ENCODE measurements around the gene HYI.
A peak's percentile ranks its signal among the peaks of the same experiment; 100 is the strongest.

Gene HYI

DNA sequence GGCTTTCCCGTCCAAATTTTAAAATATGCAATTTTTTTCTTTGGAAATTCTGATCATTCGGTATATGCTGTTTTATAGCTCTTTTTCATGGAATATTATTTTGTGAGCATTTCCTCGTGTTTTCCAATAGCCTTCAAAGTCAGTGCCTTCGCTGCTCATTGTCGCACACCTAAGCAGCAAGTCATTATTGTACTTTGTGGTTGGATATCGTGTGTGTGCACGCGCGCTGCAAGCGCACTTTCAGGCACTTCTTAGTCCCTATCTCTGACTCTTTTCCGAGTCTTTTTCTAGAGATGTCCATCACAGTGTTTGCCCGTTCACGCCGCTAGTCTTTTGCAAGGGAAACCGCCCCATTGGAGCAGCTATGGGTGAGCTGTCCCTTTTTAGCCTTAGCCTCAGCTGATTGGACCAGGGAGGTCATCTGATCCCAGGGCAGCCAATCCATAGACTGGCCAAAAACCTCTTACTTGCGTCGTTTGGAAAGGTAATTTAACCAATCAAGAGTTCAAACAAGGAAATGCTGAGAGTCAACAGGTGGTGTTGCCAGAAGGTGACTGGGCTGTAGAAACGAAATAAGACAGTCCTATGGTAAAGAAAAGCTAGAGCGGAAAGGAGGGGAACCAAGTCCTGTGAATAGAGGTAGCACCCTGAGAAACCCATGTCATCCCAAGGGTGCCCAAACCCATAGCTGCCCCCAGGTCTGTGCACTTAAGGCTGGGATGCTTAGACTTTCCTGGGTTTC lies 710 bp upstream of the HYI start:
- DNase-seq: peak; percentile 80 to 91 (median 89)
- Histone ChIP-seq H3K27me3 (replicated peaks in 2 of 5; ENCODE audit: control insufficient read depth in 4 of 5, insufficient read depth in 5 of 5, low read length in 4 of 5) (no peaks in the 10 kb centered on the region), H3K36me3 (ENCODE audit: control insufficient read depth in 4 of 4, insufficient read depth in 4 of 4, low read length in 3 of 4) (peaks cover 5 to 33% (median 22%) of the 10 kb centered on the region in 4 experiments), H3K27ac (ENCODE audit: insufficient read depth in 1 of 2, low read depth in 1 of 2, low read length in 2 of 2, poor library complexity in 1 of 2, severe bottlenecking in 2 of 2) (peak overlapping the region in 1 of 2 experiments; percentile 59), H3K4me1 (ENCODE audit: control extremely low read depth in 1 of 4, control insufficient read depth in 4 of 4, insufficient read depth in 4 of 4, low read length in 3 of 4) (peaks cover 5 to 22% (median 11%) of the 10 kb centered on the region in 4 experiments), H3K9me3 (ENCODE audit: control extremely low read depth in 1 of 5, control insufficient read depth in 4 of 5, insufficient read depth in 2 of 5, low read depth in 1 of 5, low read length in 4 of 5) (no peaks in the 10 kb centered on the region), H3K4me3 (ENCODE audit: control insufficient read depth in 1 of 7, extremely low read depth in 1 of 7, insufficient read depth in 4 of 7, low read depth in 2 of 7, low read length in 6 of 7) (peak overlapping the region; percentile 35 to 83 (median 67))
- ChIA-PET POLR2A (interaction anchor here (0.6 kb wide), 1 partner anchor 95 kb away, joined by 3 read pairs; no protein-coding TSS in a partner anchor), CTCF (interaction anchor here (1.1 to 1.5 kb wide), 2 partner anchors 28 to 37 kb away, joined by 3 read pairs; no protein-coding TSS in a partner anchor)
- 9% methylated on average over 17 of the region's 19 CpGs for WGBS (ENCODE audit: insufficient coverage)

DNA sequence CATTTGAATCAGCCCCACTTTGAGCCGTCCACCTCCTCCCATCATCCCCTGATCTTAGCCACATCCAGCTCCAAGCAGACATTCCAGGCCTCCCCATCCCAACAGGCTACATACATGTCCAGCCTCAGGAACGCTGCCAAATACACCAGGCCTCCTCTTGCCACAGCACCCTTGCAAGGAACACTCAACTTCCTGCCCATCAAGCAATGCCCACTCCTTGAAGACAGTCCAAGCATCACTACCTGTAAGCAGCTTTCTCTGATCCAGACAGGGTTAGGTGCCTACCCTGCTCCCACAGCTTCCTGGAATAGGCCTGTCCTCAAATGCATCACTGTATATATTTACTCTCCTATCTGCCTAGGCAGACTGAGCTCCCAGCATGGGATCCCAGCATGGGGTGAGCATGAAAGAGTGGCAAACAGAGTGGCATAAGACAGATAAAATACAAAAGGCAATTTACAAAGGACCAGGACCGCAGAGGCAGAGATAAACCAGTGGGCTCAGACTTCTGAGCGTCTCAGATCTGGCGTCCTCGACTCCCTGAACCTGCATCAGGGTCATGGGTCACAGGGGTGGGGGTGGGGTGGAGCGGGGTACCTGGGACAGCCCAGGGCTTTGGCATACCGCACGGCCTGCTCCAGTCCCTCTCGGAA lies 816 bp downstream of the HYI start:
- H3K27ac ChIP-seq (ENCODE audit: insufficient read depth in 1 of 2, low read depth in 1 of 2, low read length in 2 of 2, poor library complexity in 1 of 2, severe bottlenecking in 2 of 2): peak overlapping the region in 1 of 2 experiments; percentile 35
- no peaks in the 10 kb centered on the region for H3K9me3 ChIP-seq (ENCODE audit: control extremely low read depth in 1 of 5, control insufficient read depth in 4 of 5, insufficient read depth in 2 of 5, low read depth in 1 of 5, low read length in 4 of 5)
- ChIA-PET POLR2A (interaction anchor here (0.5 kb wide), 1 partner anchor 302 kb away, joined by 4 read pairs; no protein-coding TSS in a partner anchor), CTCF (no interaction called here)
- peaks cover 5 to 22% (median 11%) of the 10 kb centered on the region in 4 experiments for H3K4me1 ChIP-seq (ENCODE audit: control extremely low read depth in 1 of 4, control insufficient read depth in 4 of 4, insufficient read depth in 4 of 4, low read length in 3 of 4)
- peak overlapping the region in 4 of 7 experiments; percentile 56 to 83 (median 68) for H3K4me3 ChIP-seq (ENCODE audit: control insufficient read depth in 1 of 7, extremely low read depth in 1 of 7, insufficient read depth in 4 of 7, low read depth in 2 of 7, low read length in 6 of 7)
- peaks cover 5 to 49% (median 32%) of the 10 kb centered on the region in 4 experiments for H3K36me3 ChIP-seq (ENCODE audit: control insufficient read depth in 4 of 4, insufficient read depth in 4 of 4, low read length in 3 of 4)
- peak; percentile 17 to 52 (median 37) for DNase-seq
- no peaks in the 10 kb centered on the region for H3K27me3 ChIP-seq (replicated peaks in 2 of 5; ENCODE audit: control insufficient read depth in 4 of 5, insufficient read depth in 5 of 5, low read length in 4 of 5)
- 62% methylated on average over 5 of the region's 10 CpGs for WGBS (ENCODE audit: insufficient coverage)

DNA sequence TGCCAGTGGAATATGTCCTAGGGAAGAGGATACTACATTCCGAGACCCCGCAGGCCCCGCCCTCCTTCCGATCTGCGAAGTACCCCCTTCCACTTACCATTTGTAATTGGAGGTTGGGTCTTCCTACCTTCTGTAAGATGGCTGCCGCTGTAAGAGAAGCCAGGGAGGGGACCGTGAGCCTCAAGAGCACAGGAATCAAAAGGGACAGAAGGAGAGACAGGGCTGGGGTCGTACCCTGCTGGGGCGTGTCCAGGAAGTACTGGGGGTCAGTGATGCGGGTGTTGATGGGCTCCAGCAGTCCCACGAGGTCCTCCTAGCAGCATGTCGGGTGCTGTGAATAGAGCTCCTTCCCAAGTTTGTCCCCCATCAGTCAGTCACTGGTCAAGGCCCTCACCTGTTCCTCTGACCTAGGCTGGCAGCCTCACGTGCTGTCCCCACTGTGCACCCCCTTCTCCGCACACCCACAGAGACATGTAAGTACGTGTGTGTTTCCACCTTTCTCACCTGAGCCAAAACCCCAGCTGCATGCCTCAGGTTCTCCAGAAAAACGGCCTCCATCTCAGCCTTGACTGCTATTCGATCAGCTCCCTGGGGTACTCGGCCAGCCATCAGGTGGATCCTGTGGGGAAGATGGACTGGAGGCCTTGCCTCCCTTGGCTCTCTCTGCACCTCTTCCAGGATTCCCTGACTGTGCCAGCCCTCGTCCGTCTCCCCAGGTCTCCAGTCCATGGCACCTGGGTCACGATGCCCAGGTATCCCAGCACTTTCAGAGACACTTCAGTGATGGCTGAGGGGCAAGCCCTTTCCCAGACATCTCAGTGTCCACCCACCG lies 1.8 kb downstream of the HYI start:
- Histone ChIP-seq H3K4me1 (ENCODE audit: control extremely low read depth in 1 of 4, control insufficient read depth in 4 of 4, insufficient read depth in 4 of 4, low read length in 3 of 4) (peaks cover 5 to 22% (median 11%) of the 10 kb centered on the region in 4 experiments), H3K9me3 (ENCODE audit: control extremely low read depth in 1 of 5, control insufficient read depth in 4 of 5, insufficient read depth in 2 of 5, low read depth in 1 of 5, low read length in 4 of 5) (no peaks in the 10 kb centered on the region), H3K27me3 (replicated peaks in 2 of 5; ENCODE audit: control insufficient read depth in 4 of 5, insufficient read depth in 5 of 5, low read length in 4 of 5) (no peaks in the 10 kb centered on the region), H3K27ac (ENCODE audit: insufficient read depth in 1 of 2, low read depth in 1 of 2, low read length in 2 of 2, poor library complexity in 1 of 2, severe bottlenecking in 2 of 2) (no peak overlapping the region), H3K4me3 (ENCODE audit: control insufficient read depth in 1 of 7, extremely low read depth in 1 of 7, insufficient read depth in 4 of 7, low read depth in 2 of 7, low read length in 6 of 7) (no peak overlapping the region), H3K36me3 (ENCODE audit: control insufficient read depth in 4 of 4, insufficient read depth in 4 of 4, low read length in 3 of 4) (peaks cover 12 to 59% (median 40%) of the 10 kb centered on the region in 4 experiments)
- WGBS (ENCODE audit: insufficient coverage): 95% methylated on average over 19 of the region's 22 CpGs
- no peak for DNase-seq
- ChIA-PET POLR2A (interaction anchor here (0.6 kb wide), 1 partner anchor 71 kb away, joined by 3 read pairs; no protein-coding TSS in a partner anchor), CTCF (no interaction called here)

DNA sequence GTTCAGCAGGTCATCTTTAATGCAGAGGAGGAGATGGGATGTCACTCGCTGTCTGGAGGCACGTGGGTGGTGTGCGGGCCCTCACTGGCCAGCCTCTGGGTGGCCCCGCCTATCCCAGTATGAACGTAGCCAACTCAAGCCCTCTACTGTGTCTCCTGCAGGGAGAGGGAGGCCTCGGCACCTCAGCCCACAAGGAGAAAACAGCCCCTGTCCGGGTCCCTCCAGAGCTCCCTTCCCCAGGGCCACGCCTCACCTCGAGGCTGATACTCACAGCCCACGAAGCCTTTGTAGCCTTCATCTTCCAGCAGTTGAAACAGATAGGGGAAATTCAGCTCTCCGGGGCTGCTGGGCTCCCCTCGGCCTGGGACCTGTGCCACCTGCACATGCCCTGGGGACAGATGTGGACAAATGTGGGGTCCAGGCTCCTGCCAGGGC lies 2.6 kb downstream of the HYI start:
- 85% methylated on average over 10 of the region's 12 CpGs for WGBS (ENCODE audit: insufficient coverage)

DNA sequence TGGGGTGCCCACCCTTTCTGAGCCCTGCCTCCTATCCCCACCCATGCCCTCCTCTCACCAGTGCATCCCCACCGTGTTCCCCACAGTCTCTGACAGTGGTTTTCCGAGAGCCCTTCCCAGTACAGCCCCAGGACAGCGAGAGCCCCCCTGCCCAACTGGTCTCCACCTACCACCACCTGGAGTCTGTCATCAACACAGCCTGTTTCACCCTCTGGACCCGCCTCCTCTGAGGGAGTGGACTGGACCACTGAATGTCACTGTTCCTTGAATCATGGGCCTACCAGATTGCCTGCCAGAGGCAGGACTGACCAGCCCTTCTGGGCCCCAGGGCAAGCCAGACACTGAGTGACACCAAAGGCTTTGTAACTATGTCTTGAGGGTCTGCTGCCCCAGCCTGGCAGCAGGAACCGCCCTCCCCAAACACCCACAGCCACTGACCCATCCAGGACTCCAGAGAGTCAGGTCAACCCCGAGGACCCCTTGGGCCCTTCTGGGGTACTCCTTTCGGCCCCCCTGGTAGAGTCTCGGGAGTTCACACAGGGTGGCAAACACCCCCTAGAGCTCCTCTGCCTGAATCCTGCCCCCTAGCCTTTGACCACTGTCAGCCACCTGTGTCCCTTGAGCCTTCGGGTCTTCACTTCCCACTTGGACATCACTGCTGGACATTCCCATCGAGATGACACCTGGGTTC lies 3.3 kb downstream of the HYI start:
- POLR2A ChIA-PET: no interaction called here
- peaks cover 19 to 74% (median 55%) of the 10 kb centered on the region in 4 experiments for H3K36me3 ChIP-seq (ENCODE audit: control insufficient read depth in 4 of 4, insufficient read depth in 4 of 4, low read length in 3 of 4)
- no peak for DNase-seq
- H3K4me3 ChIP-seq (ENCODE audit: control insufficient read depth in 1 of 7, extremely low read depth in 1 of 7, insufficient read depth in 4 of 7, low read depth in 2 of 7, low read length in 6 of 7): no peak overlapping the region
- CTCF ChIA-PET: no interaction called here
- H3K27ac ChIP-seq (ENCODE audit: insufficient read depth in 1 of 2, low read depth in 1 of 2, low read length in 2 of 2, poor library complexity in 1 of 2, severe bottlenecking in 2 of 2): no peak overlapping the region
- H3K4me1 ChIP-seq (ENCODE audit: control extremely low read depth in 1 of 4, control insufficient read depth in 4 of 4, insufficient read depth in 4 of 4, low read length in 3 of 4): peaks cover 5 to 22% (median 11%) of the 10 kb centered on the region in 4 experiments
- WGBS (ENCODE audit: insufficient coverage): 92% methylated on average over 7 of the region's 10 CpGs
- H3K27me3 ChIP-seq (replicated peaks in 2 of 5; ENCODE audit: control insufficient read depth in 4 of 5, insufficient read depth in 5 of 5, low read length in 4 of 5): no peaks in the 10 kb centered on the region
- H3K9me3 ChIP-seq (ENCODE audit: control extremely low read depth in 1 of 5, control insufficient read depth in 4 of 5, insufficient read depth in 2 of 5, low read depth in 1 of 5, low read length in 4 of 5): no peaks in the 10 kb centered on the region

More for the DNA sequence above, 2.6 kb downstream of the HYI start:
- ChIA-PET CTCF (no interaction called here), POLR2A (no interaction called here)
- Histone ChIP-seq H3K4me3 (ENCODE audit: control insufficient read depth in 1 of 7, extremely low read depth in 1 of 7, insufficient read depth in 4 of 7, low read depth in 2 of 7, low read length in 6 of 7) (no peak overlapping the region), H3K27me3 (replicated peaks in 2 of 5; ENCODE audit: control insufficient read depth in 4 of 5, insufficient read depth in 5 of 5, low read length in 4 of 5) (no peaks in the 10 kb centered on the region), H3K27ac (ENCODE audit: insufficient read depth in 1 of 2, low read depth in 1 of 2, low read length in 2 of 2, poor library complexity in 1 of 2, severe bottlenecking in 2 of 2) (no peak overlapping the region), H3K4me1 (ENCODE audit: control extremely low read depth in 1 of 4, control insufficient read depth in 4 of 4, insufficient read depth in 4 of 4, low read length in 3 of 4) (peaks cover 5 to 22% (median 11%) of the 10 kb centered on the region in 4 experiments), H3K36me3 (ENCODE audit: control insufficient read depth in 4 of 4, insufficient read depth in 4 of 4, low read length in 3 of 4) (peaks cover 15 to 66% (median 47%) of the 10 kb centered on the region in 4 experiments), H3K9me3 (ENCODE audit: control extremely low read depth in 1 of 5, control insufficient read depth in 4 of 5, insufficient read depth in 2 of 5, low read depth in 1 of 5, low read length in 4 of 5) (no peaks in the 10 kb centered on the region)
- no peak for DNase-seq

DNA sequence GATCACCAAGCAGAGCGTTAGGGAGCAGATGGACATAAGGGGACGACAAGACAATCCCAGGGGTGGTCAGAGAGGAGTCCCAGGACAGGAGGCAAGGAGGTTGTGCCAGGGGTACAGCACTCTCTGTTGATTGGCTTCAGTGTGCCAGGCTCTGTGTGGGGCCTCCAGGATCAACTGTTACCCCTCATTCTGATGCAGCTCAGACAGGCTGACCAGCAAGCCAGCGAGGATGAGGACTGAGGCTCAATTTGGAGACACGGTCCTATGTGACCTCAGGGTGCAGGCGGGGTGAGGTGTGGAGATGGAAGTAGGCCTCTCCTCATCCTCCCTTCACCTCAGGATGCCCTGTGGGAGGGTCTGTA lies 4.0 kb downstream of the HYI start:
- H3K36me3 ChIP-seq (ENCODE audit: control insufficient read depth in 4 of 4, insufficient read depth in 4 of 4, low read length in 3 of 4): peaks cover 19 to 81% (median 60%) of the 10 kb centered on the region in 4 experiments
- DNase-seq: no peak
- WGBS (ENCODE audit: insufficient coverage): 92% methylated on average over 5 of the region's 5 CpGs
- H3K4me3 ChIP-seq (ENCODE audit: control insufficient read depth in 1 of 7, extremely low read depth in 1 of 7, insufficient read depth in 4 of 7, low read depth in 2 of 7, low read length in 6 of 7): no peak overlapping the region
- no peaks in the 10 kb centered on the region for H3K9me3 ChIP-seq (ENCODE audit: control extremely low read depth in 1 of 5, control insufficient read depth in 4 of 5, insufficient read depth in 2 of 5, low read depth in 1 of 5, low read length in 4 of 5)
- peaks cover 5 to 16% (median 10%) of the 10 kb centered on the region in 4 experiments for H3K4me1 ChIP-seq (ENCODE audit: control extremely low read depth in 1 of 4, control insufficient read depth in 4 of 4, insufficient read depth in 4 of 4, low read length in 3 of 4)
- H3K27ac ChIP-seq (ENCODE audit: insufficient read depth in 1 of 2, low read depth in 1 of 2, low read length in 2 of 2, poor library complexity in 1 of 2, severe bottlenecking in 2 of 2): no peak overlapping the region
- ChIA-PET POLR2A (no interaction called here), CTCF (no interaction called here)
- H3K27me3 ChIP-seq (replicated peaks in 2 of 5; ENCODE audit: control insufficient read depth in 4 of 5, insufficient read depth in 5 of 5, low read length in 4 of 5): no peaks in the 10 kb centered on the region
